NCI-H1436 (cell line): ENCODE results near the gene AUTS2.

Source experiments
- DNase-seq: peaks from one replicate; lab custom pipeline; 2025; lab: John Stamatoyannopoulos, UW

Gene AUTS2

GRCh38 chr7:70307544-70308106, 709.4 kb downstream of the AUTS2 start:
- DNase-seq, result no peak

- no peak for DNase-seq
Observed at GRCh38 chr7:70312336-70312735, 714.1 kb downstream of the AUTS2 start.

GRCh38 chr7:70313271-70313670, 715.0 kb downstream of the AUTS2 start:
- no peak for DNase-seq

- DNase-seq, result no peak
Observed at GRCh38 chr7:70313687-70314086, 715.4 kb downstream of the AUTS2 start.

GRCh38 chr7:70314221-70314620, 715.9 kb downstream of the AUTS2 start:
- no peak for DNase-seq

GRCh38 chr7:70316745-70317144, 718.5 kb downstream of the AUTS2 start:
- no peak for DNase-seq

- DNase-seq, result no peak
Observed at GRCh38 chr7:70317356-70317755, 719.1 kb downstream of the AUTS2 start.

GRCh38 chr7:70318511-70318910, 720.2 kb downstream of the AUTS2 start:
- DNase-seq, result no peak

GRCh38 chr7:70319057-70319456, 720.8 kb downstream of the AUTS2 start:
- no peak for DNase-seq

- no peak for DNase-seq
Observed at GRCh38 chr7:70321016-70321590, 722.8 kb downstream of the AUTS2 start.

GRCh38 chr7:70322856-70323255, 724.6 kb downstream of the AUTS2 start:
- no peak for DNase-seq

- DNase-seq, result no peak
Observed at GRCh38 chr7:70325509-70326101, 727.3 kb downstream of the AUTS2 start.

- no peak for DNase-seq
Observed at GRCh38 chr7:70334295-70334694, 736.0 kb downstream of the AUTS2 start.

GRCh38 chr7:70334871-70335270, 736.6 kb downstream of the AUTS2 start:
- DNase-seq, result no peak

- no peak for DNase-seq
Observed at GRCh38 chr7:70336536-70336935, 738.3 kb downstream of the AUTS2 start.

- peak; percentile 81 for DNase-seq
Observed at GRCh38 chr7:70338015-70338414, 739.7 kb downstream of the AUTS2 start.

GRCh38 chr7:70340236-70340635, 742.0 kb downstream of the AUTS2 start:
- no peak for DNase-seq

GRCh38 chr7:70341446-70341845, 743.2 kb downstream of the AUTS2 start:
- no peak for DNase-seq

GRCh38 chr7:70343519-70343918, 745.2 kb downstream of the AUTS2 start:
- DNase-seq, result no peak

GRCh38 chr7:70344726-70345125, 746.5 kb downstream of the AUTS2 start:
- no peak for DNase-seq

- DNase-seq, result no peak
Observed at GRCh38 chr7:70346844-70347462, 748.7 kb downstream of the AUTS2 start.

- no peak for DNase-seq
Observed at GRCh38 chr7:70347463-70348254, 749.4 kb downstream of the AUTS2 start.

- no peak for DNase-seq
Observed at GRCh38 chr7:70349031-70349430, 750.8 kb downstream of the AUTS2 start.
